ENCODE measurements around the gene RABEP1. TPM values are rescaled to one million over a fixed set of nuclear protein-coding genes. Genes with fewer than 3 reads are reported as not detected.

The RABEP1 gene
- total RNA-seq, 1 experiment from 2014 or later: 24.4 TPM

DNA sequence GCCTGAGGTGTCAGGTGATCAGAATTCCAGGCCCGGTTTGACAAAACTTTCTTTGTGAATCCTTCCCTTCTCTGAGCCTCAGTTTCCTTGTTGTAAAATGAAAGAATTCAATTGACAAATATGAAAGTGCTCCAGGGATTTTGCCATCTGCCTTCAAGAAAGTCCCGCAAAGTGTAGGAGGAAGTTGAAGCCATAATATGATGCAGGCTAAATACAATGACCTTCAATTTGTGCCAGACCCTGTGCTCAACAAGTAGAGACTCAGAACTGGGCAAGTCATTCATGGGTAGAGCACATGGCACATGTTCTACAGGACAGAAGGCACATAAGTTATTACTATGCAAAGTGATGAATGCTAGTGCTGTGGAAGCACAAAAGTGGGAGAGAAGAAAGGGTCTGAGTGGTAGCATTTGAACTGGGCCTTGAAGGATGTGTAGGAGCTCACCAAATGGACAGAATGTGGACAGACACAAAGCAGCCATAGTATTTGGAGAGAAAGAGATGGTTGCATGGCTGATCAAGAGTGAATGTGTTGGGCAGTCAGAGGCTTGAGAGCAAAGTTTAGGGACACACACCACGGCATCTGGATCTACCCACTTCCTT is 45.0 kb upstream of the RABEP1 start:
- ATAC-seq (no peak), DNase-seq (no peak)
- TF ChIP-seq EZH2phosphoT487 (IDR thresholded peaks at IDR 0.05; ENCODE audit: borderline replicate concordance, low read length) (no peak), EZH2 (IDR thresholded peaks at IDR 0.05; ENCODE audit: low read length, unreplicated experiment) (no peak)
- TF ChIP-seq, protein P1, sequence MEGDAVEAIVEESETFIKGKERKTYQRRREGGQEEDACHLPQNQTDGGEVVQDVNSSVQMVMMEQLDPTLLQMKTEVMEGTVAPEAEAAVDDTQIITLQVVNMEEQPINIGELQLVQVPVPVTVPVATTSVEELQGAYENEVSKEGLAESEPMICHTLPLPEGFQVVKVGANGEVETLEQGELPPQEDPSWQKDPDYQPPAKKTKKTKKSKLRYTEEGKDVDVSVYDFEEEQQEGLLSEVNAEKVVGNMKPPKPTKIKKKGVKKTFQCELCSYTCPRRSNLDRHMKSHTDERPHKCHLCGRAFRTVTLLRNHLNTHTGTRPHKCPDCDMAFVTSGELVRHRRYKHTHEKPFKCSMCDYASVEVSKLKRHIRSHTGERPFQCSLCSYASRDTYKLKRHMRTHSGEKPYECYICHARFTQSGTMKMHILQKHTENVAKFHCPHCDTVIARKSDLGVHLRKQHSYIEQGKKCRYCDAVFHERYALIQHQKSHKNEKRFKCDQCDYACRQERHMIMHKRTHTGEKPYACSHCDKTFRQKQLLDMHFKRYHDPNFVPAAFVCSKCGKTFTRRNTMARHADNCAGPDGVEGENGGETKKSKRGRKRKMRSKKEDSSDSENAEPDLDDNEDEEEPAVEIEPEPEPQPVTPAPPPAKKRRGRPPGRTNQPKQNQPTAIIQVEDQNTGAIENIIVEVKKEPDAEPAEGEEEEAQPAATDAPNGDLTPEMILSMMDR (conservative IDR thresholded peaks at IDR 0.05; ENCODE audit: low read depth, low read length): no peak
- intact Hi-C loops (cut with micrococcal nuclease): loop anchor here (1.0 kb wide), 1 partner anchor 40 kb away; no protein-coding TSS in a partner anchor
- Histone ChIP-seq H3K4me3 (ENCODE audit: low read length) (no peak overlapping the region), H4K20me1 (ENCODE audit: low read length) (no peaks in the 10 kb centered on the region), H3K27ac (ENCODE audit: low read length) (no peak overlapping the region), H3F3A (ENCODE audit: low read length, unreplicated experiment) (no peaks in the 10 kb centered on the region), H3K4me2 (ENCODE audit: low read length) (no peak overlapping the region), H3K36me3 (ENCODE audit: low read depth, low read length) (no peaks in the 10 kb centered on the region; the same call in 1 of the 2 replicates), H3K9me3 (ENCODE audit: low read length) (no peaks in the 10 kb centered on the region), H3K79me2 (ENCODE audit: low read length) (no peaks in the 10 kb centered on the region), H2AFZ (ENCODE audit: low read length) (no peak overlapping the region), H3K4me1 (ENCODE audit: insufficient read depth, low read length) (peaks cover 5% of the 10 kb centered on the region; the same call in 1 of the 2 replicates), H3K9ac (ENCODE audit: low read length) (no peak overlapping the region), H3K27me3 (ENCODE audit: low read length) (no peaks in the 10 kb centered on the region), H3K9me2 (replicated peaks; ENCODE audit: low read length) (no peaks in the 10 kb centered on the region)
- CTCF ChIA-PET: no interaction called here
- POLR2A ChIA-PET (ENCODE audit: unreplicated experiment): no interaction called here
- BruUV-seq (replicated peaks): no TSS peak

- no TSS peak for BruUV-seq (replicated peaks)
- peak; percentile 60 for DNase-seq
- CTCF ChIA-PET: no interaction called here
These were observed 44.5 kb upstream of the RABEP1 start for GRCh38 chr17:5237541-5238016.

More at GRCh38 chr17:5237541-5238016, 44.5 kb upstream of the RABEP1 start:
- Histone ChIP-seq H3K4me2 (ENCODE audit: low read length) (no peak overlapping the region), H3K9me3 (ENCODE audit: low read length) (no peaks in the 10 kb centered on the region), H3K79me2 (ENCODE audit: low read length) (no peaks in the 10 kb centered on the region), H3F3A (ENCODE audit: low read length, unreplicated experiment) (no peaks in the 10 kb centered on the region), H3K9me2 (replicated peaks; ENCODE audit: low read length) (no peaks in the 10 kb centered on the region), H3K27ac (ENCODE audit: low read length) (no peak overlapping the region), H3K27me3 (ENCODE audit: low read length) (no peaks in the 10 kb centered on the region), H4K20me1 (ENCODE audit: low read length) (no peaks in the 10 kb centered on the region), H3K4me1 (ENCODE audit: insufficient read depth, low read length) (peaks cover 5% of the 10 kb centered on the region; the same call in 1 of the 2 replicates), H2AFZ (ENCODE audit: low read length) (no peak overlapping the region), H3K4me3 (ENCODE audit: low read length) (no peak overlapping the region), H3K36me3 (ENCODE audit: low read depth, low read length) (no peaks in the 10 kb centered on the region; the same call in 1 of the 2 replicates), H3K9ac (ENCODE audit: low read length) (no peak overlapping the region)
- no peak for TF ChIP-seq EZH2 (IDR thresholded peaks at IDR 0.05; ENCODE audit: low read length, unreplicated experiment)
- TF ChIP-seq, protein P1 (conservative IDR thresholded peaks at IDR 0.05; ENCODE audit: low read depth, low read length): peak; percentile 68
- no peak for TF ChIP-seq EZH2phosphoT487 (IDR thresholded peaks at IDR 0.05; ENCODE audit: borderline replicate concordance, low read length)
- POLR2A ChIA-PET (ENCODE audit: unreplicated experiment): no interaction called here
- peak; percentile 90 for ATAC-seq
- intact Hi-C loops (cut with micrococcal nuclease): loop anchor here (1.0 kb wide), 1 partner anchor 40 kb away; no protein-coding TSS in a partner anchor
